Measurements from ENCODE around the gene PPP1R26.
A peak's percentile ranks its signal among the peaks of the same experiment; 100 is the strongest.
"Not testable (repeated sequence)": the region's sequence is repeated elsewhere in the genome, so short reads cannot be mapped to it uniquely, and the experiment has no call there.

Gene PPP1R26

DNA sequence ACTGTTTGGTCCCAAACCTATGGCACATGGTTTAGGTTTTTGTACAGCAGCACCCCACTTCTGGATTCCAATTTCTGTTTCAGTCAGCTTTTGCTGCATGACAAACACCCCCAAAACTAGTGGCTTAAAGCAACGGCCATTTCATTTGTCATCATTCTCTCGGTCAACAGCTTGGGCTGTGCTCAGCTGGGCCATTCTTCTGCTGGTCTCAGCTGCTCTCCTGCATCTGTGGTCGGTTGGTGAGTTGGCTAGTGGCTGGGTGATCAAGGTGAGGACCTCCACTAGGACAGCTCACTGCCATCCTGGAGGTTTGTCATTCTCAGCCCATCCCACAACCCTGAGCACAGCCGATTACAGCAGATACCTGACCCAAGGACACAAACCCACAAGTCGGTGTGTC lies 24.8 kb upstream of the PPP1R26 start:
- H3K4me3 Mint-ChIP-seq: no peak overlapping the region
- no peaks in the 10 kb centered on the region for H3K36me3 Mint-ChIP-seq
- H3K27me3 Mint-ChIP-seq: peaks cover 12% of the 10 kb centered on the region
- H3K27ac Mint-ChIP-seq: no peak overlapping the region
- peaks cover 4% of the 10 kb centered on the region for H3K9me3 Mint-ChIP-seq (ENCODE audit: low read depth)
- H3K4me1 Mint-ChIP-seq (ENCODE audit: low read depth): no peaks in the 10 kb centered on the region

DNA sequence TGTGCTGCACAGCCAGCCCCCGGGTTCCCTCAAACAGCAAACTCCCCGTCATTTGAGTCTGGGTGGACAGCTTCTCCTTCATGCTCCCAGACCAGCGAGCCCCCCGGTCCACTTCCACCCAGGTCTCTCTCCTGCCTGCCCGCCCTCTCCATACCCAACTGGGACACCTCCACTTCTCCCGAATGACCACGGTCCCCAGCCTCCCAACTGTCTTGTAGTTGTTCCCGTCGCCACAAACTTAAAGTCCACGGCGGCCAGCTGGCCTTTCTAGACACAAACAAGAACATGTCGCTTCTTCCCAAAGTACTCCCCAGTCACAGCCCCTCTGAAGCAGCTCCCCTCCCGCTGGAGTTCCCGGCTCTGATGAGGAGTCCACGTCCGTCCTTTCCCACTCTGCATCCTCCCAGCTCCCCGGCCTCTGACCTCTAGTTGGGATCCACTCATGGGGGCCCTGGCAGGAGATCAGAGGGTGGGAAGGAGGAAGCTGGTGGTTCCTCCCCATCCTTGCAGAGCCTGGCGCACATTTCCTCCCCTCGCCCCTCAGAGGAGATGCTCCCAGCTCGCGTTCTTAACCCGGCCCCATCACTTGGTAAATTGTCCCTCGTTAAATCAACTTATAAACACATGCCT lies 24.1 kb upstream of the PPP1R26 start:
- peaks cover 12% of the 10 kb centered on the region for H3K27me3 Mint-ChIP-seq
- H3K4me3 Mint-ChIP-seq: no peak overlapping the region
- no peak overlapping the region for H3K27ac Mint-ChIP-seq
- H3K4me1 Mint-ChIP-seq (ENCODE audit: low read depth): no peaks in the 10 kb centered on the region
- H3K36me3 Mint-ChIP-seq: no peaks in the 10 kb centered on the region
- H3K9me3 Mint-ChIP-seq (ENCODE audit: low read depth): peaks cover 4% of the 10 kb centered on the region

DNA sequence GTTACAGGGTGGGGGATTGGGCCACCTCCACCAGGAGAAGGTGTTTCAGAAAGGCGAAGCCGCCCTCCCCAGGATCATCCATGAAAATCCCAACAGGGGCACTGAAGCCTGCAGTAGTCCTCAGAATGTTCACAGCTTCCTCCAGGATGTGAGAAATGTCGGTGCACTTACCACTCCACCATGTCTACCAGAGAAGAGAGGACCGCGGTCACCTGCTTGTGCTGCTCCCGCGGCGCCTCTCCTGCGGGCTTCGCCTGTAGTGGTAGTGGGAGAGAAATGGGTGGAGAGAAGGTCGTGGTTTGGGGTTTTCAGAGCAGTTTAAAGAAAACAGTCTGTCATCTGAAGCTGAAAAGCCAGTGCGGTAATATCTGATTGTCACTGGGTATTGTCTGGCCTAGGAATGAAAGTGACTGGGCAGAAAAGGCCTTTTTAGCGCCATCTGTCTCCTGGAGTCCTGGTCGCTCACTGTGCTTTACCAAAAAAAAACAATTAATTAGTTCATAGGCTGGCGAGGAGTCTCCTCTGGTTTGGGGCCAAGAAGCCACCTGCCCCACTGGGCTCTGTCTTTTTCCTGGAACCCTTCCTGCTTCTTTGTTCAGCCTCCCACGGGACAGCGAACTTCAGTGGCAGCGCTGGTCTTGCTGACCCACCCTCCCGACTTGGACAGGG lies 23.0 kb upstream of the PPP1R26 start:
- Mint-ChIP-seq H3K36me3 (no peaks in the 10 kb centered on the region), H3K27me3 (peaks cover 14% of the 10 kb centered on the region), H3K4me3 (no peak overlapping the region), H3K9me3 (ENCODE audit: low read depth) (peaks cover 4% of the 10 kb centered on the region), H3K4me1 (ENCODE audit: low read depth) (no peaks in the 10 kb centered on the region), H3K27ac (no peak overlapping the region)

- not testable (repeated sequence) for H3K27ac Mint-ChIP-seq; H3K4me3 Mint-ChIP-seq; H3K4me1 Mint-ChIP-seq (ENCODE audit: low read depth); H3K36me3 Mint-ChIP-seq; H3K9me3 Mint-ChIP-seq (ENCODE audit: low read depth)
- peaks cover 14% of the 10 kb centered on the region for H3K27me3 Mint-ChIP-seq
Measured at GRCh38 chr9:135458478-135458877, 21.1 kb upstream of the PPP1R26 start.

DNA sequence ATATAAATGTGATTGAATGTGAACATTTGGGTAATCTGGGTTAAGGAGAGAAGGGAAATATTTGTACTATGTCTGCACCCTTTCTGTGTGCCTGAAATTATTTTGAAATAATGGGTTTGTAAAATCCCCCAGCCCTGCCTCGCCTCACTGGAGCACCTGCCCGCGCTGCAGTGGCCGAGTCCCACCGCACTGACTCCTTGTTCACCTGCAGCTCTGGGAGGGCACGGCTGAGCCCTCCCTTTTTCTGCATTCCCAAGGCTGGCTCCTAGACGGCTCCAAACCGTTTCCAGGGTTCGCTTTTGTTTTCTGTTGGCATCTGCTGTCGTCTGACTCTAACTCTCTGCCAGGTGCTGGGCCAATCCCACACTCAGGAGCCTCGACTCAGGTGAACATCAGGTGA lies 17.6 kb upstream of the PPP1R26 start:
- peaks cover 14% of the 10 kb centered on the region for H3K27me3 Mint-ChIP-seq
- peaks cover 4% of the 10 kb centered on the region for H3K9me3 Mint-ChIP-seq (ENCODE audit: low read depth)
- no peaks in the 10 kb centered on the region for H3K4me1 Mint-ChIP-seq (ENCODE audit: low read depth)
- no peak overlapping the region for H3K27ac Mint-ChIP-seq
- no peaks in the 10 kb centered on the region for H3K36me3 Mint-ChIP-seq
- H3K4me3 Mint-ChIP-seq: no peak overlapping the region

DNA sequence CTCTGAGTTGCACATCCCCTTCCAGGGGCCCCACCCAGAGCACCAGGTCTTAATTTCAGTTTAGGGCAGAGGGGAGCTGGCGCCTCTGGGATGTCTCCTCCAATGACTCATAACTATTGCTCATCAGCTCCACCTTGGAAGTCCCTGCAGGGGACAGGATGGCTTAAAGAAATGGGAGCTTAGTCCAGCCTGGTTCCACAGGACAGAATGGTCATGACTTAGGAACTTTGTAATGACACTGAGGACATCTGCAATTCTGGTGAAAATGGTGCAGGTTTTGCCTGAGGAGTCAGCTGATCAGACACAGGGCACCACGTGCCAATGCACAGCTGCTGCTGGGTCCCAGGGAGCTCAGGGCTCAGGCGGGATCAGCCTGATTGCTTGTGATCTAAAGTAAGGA lies 16.4 kb upstream of the PPP1R26 start:
- no peaks in the 10 kb centered on the region for H3K36me3 Mint-ChIP-seq
- no peaks in the 10 kb centered on the region for H3K4me1 Mint-ChIP-seq (ENCODE audit: low read depth)
- H3K27ac Mint-ChIP-seq: no peak overlapping the region
- peaks cover 14% of the 10 kb centered on the region for H3K27me3 Mint-ChIP-seq
- H3K9me3 Mint-ChIP-seq (ENCODE audit: low read depth): peaks cover 4% of the 10 kb centered on the region
- H3K4me3 Mint-ChIP-seq: no peak overlapping the region

- Mint-ChIP-seq H3K4me1 (ENCODE audit: low read depth) (peaks cover 5% of the 10 kb centered on the region), H3K9me3 (ENCODE audit: low read depth) (no peaks in the 10 kb centered on the region), H3K4me3 (no peak overlapping the region), H3K27ac (no peak overlapping the region), H3K36me3 (no peaks in the 10 kb centered on the region), H3K27me3 (peaks cover 16% of the 10 kb centered on the region)
Measured at GRCh38 chr9:135464181-135464580, 15.4 kb upstream of the PPP1R26 start.

GRCh38 chr9:135468854-135469521 lies 10.6 kb upstream of the PPP1R26 start:
- H3K4me1 Mint-ChIP-seq (ENCODE audit: low read depth): peaks cover 5% of the 10 kb centered on the region
- no peaks in the 10 kb centered on the region for H3K9me3 Mint-ChIP-seq (ENCODE audit: low read depth)
- H3K27ac Mint-ChIP-seq: no peak overlapping the region
- H3K27me3 Mint-ChIP-seq: peaks cover 25% of the 10 kb centered on the region
- no peak overlapping the region for H3K4me3 Mint-ChIP-seq
- no peaks in the 10 kb centered on the region for H3K36me3 Mint-ChIP-seq

DNA sequence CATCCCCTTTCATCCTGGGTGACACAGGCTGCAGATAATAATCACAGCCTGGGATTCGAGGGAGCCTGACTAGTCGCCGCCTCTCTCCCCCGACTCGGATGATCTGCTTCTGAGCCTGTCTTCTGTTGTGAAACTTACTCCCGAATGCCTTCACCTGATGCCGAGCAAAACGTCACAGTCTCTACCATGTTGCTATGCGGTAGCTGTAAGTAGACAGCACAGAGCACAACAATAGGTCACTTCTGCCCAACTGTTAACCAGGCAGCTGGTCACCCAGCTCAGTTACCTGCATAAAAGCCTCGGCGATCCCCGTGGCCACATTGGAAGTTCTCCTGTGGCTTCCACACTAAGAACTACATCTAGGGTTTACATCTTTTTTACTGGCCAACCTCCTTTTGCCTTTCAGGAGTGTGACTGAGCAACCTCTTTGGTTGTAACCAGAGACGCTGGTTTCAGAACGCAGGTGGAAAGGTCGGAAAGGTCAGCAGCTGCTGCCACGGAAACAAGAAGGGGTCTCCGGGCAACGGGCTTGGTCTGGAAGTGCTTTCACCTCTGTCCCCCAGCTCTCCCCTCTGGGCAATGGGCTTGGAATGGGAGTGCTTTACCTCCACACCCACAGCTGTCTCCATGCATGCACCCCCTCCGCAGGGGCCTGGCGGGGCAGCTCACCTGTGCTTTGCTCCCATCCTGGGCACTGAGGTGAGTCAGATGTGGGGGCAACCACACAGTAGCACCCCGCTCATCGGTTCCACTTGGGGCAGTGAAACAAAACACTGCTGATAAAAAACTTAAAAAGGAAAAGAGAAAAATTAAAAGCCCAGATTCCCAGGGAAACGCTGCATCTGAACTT lies 7.6 kb upstream of the PPP1R26 start:
- H3K27ac Mint-ChIP-seq: no peak overlapping the region
- peaks cover 5% of the 10 kb centered on the region for H3K4me1 Mint-ChIP-seq (ENCODE audit: low read depth)
- no peaks in the 10 kb centered on the region for H3K36me3 Mint-ChIP-seq
- peaks cover 25% of the 10 kb centered on the region for H3K27me3 Mint-ChIP-seq
- no peaks in the 10 kb centered on the region for H3K9me3 Mint-ChIP-seq (ENCODE audit: low read depth)
- H3K4me3 Mint-ChIP-seq: no peak overlapping the region

DNA sequence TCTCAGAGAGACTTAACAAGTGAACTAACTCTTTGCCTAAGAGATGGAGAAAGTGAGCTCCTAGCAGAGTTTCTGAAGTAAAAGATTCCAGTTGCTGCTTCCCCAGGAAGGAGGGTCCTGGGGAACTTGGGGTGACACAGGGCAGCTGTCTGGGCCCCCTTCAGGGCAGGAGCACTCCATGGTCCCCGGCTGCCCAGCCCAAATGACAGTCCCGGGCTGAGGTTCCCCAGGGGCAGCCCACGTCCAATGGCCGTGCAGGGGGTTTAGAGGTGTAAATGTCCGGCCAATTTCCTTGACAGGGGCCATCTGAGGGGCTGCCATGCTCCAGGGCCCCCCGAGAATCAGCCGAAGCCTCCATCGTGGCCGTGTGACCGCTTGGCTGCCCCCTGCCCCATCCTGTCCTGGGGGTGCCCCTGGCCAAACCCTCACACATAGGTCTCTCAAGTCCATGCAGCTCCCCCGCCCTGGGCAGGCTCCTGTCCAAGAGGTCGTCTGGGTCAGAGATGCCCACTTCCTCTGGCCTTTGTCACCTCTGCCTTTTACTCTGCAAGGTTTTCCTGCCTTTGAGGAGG lies 5.5 kb upstream of the PPP1R26 start:
- Mint-ChIP-seq H3K27me3 (peaks cover 30% of the 10 kb centered on the region), H3K9me3 (ENCODE audit: low read depth) (no peaks in the 10 kb centered on the region), H3K27ac (no peak overlapping the region), H3K4me3 (no peak overlapping the region), H3K36me3 (no peaks in the 10 kb centered on the region), H3K4me1 (ENCODE audit: low read depth) (peaks cover 3% of the 10 kb centered on the region)

- Mint-ChIP-seq H3K4me1 (ENCODE audit: low read depth) (peaks cover 3% of the 10 kb centered on the region), H3K4me3 (no peak overlapping the region), H3K27ac (no peak overlapping the region), H3K27me3 (peaks cover 29% of the 10 kb centered on the region), H3K9me3 (ENCODE audit: low read depth) (no peaks in the 10 kb centered on the region), H3K36me3 (no peaks in the 10 kb centered on the region)
Measured at GRCh38 chr9:135474915-135475314, 4.7 kb upstream of the PPP1R26 start.

DNA sequence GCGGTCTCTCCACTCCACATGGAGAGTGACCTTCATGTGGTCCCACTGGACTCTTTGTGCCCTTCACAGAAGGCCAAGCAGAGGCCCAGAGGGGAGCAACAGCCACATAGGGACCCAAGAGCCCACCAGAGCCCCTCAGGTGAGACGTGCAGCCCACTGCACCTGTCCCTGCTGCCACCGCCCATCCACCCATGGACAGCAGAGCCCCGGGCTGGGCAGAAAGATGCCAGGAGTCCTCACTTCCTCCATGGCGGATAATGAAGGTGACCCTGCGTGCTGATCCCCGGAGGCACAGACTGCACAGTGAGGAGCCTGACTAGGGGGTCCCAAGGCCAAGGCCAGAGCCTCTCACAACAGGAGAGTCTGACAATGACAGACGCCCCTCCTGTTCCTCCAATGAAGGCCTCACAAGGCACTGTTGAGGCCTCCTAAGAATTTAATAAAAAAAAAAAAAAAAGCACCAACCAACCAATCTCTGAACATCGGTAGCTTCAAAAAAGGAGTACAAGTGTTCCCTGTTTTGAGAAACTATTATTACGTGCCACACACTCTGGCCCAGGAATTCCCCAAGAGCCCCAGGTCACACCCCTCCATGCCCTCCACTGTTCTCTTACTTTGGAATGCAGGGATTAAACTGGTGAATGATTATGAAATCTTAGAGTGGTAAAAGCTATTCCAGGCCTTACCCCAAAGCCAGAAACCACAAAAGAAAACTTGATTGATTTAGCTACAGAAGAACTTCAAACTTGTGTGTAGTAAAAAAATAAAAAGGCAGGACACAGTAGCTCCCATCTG lies 2.8 kb upstream of the PPP1R26 start:
- Mint-ChIP-seq H3K9me3 (ENCODE audit: low read depth) (no peaks in the 10 kb centered on the region), H3K36me3 (no peaks in the 10 kb centered on the region), H3K4me3 (no peak overlapping the region), H3K27me3 (peaks cover 24% of the 10 kb centered on the region), H3K27ac (no peak overlapping the region), H3K4me1 (ENCODE audit: low read depth) (peaks cover 3% of the 10 kb centered on the region)

DNA sequence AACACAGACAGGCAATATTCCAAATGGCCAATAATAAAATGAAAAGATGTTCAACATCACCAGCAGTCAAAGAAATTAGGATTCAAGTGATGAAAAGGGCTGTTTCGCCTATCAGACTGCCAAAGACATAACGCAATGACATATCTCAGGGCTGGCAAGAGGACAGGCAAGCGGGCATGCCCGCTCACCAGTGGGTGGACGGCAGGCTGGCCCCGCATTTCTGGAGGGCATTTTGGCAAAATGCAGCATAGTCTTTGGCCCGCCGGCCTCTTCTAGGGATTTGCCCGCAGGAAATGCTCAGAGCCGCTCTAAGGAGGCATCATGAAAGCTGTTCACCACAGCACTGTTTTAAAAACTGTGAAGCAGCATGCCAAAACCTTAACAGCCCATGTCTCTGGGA lies 1.4 kb upstream of the PPP1R26 start:
- Mint-ChIP-seq H3K27me3 (peaks cover 32% of the 10 kb centered on the region), H3K27ac (no peak overlapping the region), H3K4me3 (peak overlapping the region; percentile 86), H3K4me1 (ENCODE audit: low read depth) (peaks cover 7% of the 10 kb centered on the region), H3K9me3 (ENCODE audit: low read depth) (no peaks in the 10 kb centered on the region), H3K36me3 (no peaks in the 10 kb centered on the region)

GRCh38 chr9:135478829-135479468 lies 633 bp upstream of the PPP1R26 start:
- Mint-ChIP-seq H3K27ac (no peak overlapping the region), H3K27me3 (peaks cover 36% of the 10 kb centered on the region), H3K9me3 (ENCODE audit: low read depth) (no peaks in the 10 kb centered on the region), H3K4me1 (ENCODE audit: low read depth) (peaks cover 7% of the 10 kb centered on the region), H3K4me3 (peak overlapping the region; percentile 86), H3K36me3 (no peaks in the 10 kb centered on the region)

Data from activated naive CD8-positive, alpha-beta T cell (primary cell).